Stomach (tissue), 4 donors: Measurements from ENCODE around the gene KIAA2012.

Source experiments
- EP300 ChIP-seq: sonication (generic); formaldehyde crosslinking; IDR thresholded peaks from one replicate; pipeline ENCODE4 v1.6.1; 2017; ENCODE audit warnings: antibody characterized with exemption
- POLR2A ChIP-seq, 4 donors: fragments of 450-650 bp; IDR thresholded peaks; one replicate each; pipeline ENCODE4 v1.6.1; 2016; ENCODE audit warnings: antibody characterized with exemption in 4 of 4, control low read depth in 2 of 4, mild to moderate bottlenecking in 1 of 4, moderate library complexity in 1 of 4
- POLR2AphosphoS5 ChIP-seq, 3 donors: sonication (generic); formaldehyde crosslinking; IDR thresholded peaks; one replicate each; pipeline ENCODE4 v1.6.1; 2016; ENCODE audit warnings: antibody characterized with exemption in 3 of 3
- TF ChIP-seq, protein P1 (sequence below), 7 experiments: fragments of 450-650 bp in 4 of 7; fragments of 200-600 bp in 3 of 7; sonication (generic) in 3 of 7; IDR thresholded peaks; one replicate each; pipeline ENCODE4 v1.5.1; 2016 to 2019; ENCODE audit warnings: antibody characterized with exemption in 7 of 7, control low read depth in 2 of 7, mild to moderate bottlenecking in 1 of 7

DNA sequence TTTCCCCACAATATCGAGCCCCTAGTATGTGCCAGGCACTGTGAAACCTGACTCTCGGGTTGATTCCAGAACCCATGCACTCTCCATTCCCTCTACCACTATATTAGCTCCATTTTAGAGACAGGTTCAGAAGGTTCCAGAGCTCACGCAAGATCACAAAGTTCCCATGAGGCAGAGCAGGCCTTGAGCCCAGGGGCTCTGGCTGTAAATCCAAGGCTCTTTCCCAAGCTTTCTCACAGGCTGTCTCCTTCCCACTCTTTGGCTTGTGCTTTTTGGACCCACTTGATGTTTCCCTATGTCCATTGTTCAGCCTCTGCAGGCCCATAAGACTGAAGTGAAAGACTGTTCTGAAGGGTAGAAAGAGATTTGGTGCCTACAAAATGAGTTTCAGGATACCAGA lies 15.7 kb downstream of the KIAA2012 start:
- TF ChIP-seq, protein P1, sequence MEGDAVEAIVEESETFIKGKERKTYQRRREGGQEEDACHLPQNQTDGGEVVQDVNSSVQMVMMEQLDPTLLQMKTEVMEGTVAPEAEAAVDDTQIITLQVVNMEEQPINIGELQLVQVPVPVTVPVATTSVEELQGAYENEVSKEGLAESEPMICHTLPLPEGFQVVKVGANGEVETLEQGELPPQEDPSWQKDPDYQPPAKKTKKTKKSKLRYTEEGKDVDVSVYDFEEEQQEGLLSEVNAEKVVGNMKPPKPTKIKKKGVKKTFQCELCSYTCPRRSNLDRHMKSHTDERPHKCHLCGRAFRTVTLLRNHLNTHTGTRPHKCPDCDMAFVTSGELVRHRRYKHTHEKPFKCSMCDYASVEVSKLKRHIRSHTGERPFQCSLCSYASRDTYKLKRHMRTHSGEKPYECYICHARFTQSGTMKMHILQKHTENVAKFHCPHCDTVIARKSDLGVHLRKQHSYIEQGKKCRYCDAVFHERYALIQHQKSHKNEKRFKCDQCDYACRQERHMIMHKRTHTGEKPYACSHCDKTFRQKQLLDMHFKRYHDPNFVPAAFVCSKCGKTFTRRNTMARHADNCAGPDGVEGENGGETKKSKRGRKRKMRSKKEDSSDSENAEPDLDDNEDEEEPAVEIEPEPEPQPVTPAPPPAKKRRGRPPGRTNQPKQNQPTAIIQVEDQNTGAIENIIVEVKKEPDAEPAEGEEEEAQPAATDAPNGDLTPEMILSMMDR (IDR thresholded peaks at IDR 0.05), result no peak
- TF ChIP-seq POLR2A (IDR thresholded peaks at IDR 0.05) (no peak), POLR2AphosphoS5 (IDR thresholded peaks at IDR 0.05) (no peak), EP300 (no peak)
